Kidney tubule cell (primary cell): Measurements from ENCODE around the gene PCBP3.

Experiments
- DNase-seq: peaks from one replicate; pipeline ENCODE4 v3.0.0-alpha.2; 2018; ENCODE audit warnings: low spot score

Gene PCBP3

GRCh38 chr21:45753445-45753844, 109.9 kb downstream of the PCBP3 start:
- no peak for DNase-seq

DNA sequence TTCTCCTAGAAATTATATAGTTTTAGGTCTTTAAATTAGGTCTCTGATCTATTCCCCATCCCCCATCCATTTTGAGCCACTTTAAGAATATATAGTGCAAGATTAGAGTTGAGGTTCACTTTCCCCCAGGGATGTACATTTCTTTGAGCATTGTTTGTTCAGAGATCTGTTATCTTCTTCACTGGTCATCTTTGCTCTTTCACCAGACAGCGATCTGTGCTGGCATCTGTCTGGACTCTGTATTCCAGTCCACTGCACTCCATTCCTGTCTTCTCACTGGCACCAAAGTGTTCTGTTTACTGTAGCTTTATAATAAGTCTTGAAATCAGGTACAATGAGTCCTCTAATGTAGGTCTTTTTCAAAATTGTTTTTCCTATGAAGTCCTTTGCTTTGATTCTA, 112.5 kb downstream of the PCBP3 start:
- no peak for DNase-seq

DNA sequence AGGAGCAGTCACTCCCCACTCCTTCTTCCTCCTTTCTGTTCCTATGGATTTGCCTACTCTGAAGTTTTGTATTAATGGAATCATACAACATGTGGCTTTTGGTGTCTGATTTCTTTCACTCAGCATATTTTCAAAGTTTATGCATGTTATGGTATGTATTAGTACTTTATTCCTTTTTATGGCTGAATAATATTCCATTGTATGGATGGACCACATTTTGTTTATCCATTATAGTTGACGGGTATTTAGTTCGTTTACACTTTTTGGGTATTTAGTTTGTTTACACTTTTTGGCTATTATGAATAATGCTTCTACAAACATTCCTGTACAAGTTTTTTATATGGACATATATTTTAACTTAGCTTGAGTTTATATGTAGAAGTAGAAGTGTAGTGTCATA, 113.1 kb downstream of the PCBP3 start:
- DNase-seq = no peak

DNA sequence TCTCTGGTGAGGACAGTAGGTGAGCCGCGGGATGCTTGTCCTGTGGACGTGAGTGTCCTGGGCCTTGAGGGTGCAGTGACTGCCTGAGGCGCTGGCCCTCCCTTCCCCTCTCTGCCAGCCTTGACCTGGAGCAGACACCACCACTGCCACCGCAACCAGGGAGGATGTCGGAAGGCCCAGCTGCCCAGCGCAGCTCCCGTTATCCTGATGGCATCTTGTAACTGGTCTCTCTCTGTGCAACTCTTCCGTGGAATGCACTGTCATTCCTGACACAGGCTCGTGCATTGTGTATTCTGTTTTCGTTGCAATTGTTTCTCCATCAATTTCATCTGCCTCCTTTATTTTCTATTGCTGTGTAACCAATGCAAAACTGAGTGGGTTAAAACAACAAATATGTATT, 118.2 kb downstream of the PCBP3 start:
- no peak for DNase-seq

GRCh38 chr21:45763074-45763473, 119.5 kb downstream of the PCBP3 start:
- no peak for DNase-seq

GRCh38 chr21:45763506-45763905, 120.0 kb downstream of the PCBP3 start:
- no peak for DNase-seq

DNA sequence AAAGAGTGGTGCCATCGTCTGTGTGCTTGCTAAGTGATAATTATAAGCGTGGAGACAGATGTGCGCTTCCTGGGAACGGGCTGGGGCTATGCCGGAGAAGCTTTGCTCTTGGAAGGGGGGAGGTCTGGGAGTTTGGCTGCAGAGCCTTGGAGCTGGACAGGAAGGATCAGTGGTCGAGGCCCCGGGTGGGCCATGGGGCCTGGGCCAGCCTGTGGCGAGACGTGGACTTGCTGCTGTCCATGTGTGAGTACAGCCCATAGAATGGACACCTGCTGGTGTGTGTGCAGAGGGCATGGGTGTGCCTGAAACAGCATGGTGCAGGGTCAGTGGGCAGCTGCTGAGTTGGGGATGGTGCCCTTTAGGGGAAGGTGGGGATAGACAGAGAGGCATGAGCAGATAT, 121.3 kb downstream of the PCBP3 start:
- DNase-seq = no peak

- DNase-seq = no peak
Measured at GRCh38 chr21:45765375-45765774, 121.8 kb downstream of the PCBP3 start.

- no peak for DNase-seq
Measured at GRCh38 chr21:45766055-45766454, 122.5 kb downstream of the PCBP3 start.

GRCh38 chr21:45766501-45766900, 123.0 kb downstream of the PCBP3 start:
- no peak for DNase-seq

GRCh38 chr21:45767071-45768006, 123.8 kb downstream of the PCBP3 start:
- DNase-seq = no peak

GRCh38 chr21:45768011-45768739, 124.7 kb downstream of the PCBP3 start:
- DNase-seq = no peak

DNA sequence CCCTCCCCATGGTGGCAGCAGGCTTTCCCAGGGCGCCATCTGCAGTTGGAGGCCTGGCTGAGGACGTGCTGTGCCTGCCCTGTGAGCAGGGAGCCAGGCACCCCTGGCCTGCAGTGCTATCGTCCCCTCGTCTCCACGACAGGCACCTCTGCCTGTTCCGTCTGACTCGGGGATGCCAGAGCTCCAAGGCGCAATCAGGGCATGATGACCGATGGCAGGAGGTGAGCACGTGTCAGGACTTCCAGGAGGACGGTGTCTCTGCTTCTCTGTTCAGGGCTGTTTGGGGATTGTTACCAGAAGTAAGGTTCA, 125.2 kb downstream of the PCBP3 start:
- no peak for DNase-seq

- no peak for DNase-seq
Measured at GRCh38 chr21:45769294-45769693, 125.8 kb downstream of the PCBP3 start.

GRCh38 chr21:45769896-45770295, 126.4 kb downstream of the PCBP3 start:
- no peak for DNase-seq

GRCh38 chr21:45772180-45772579, 128.7 kb downstream of the PCBP3 start:
- DNase-seq = no peak

GRCh38 chr21:45774291-45774690, 130.8 kb downstream of the PCBP3 start:
- no peak for DNase-seq

DNA sequence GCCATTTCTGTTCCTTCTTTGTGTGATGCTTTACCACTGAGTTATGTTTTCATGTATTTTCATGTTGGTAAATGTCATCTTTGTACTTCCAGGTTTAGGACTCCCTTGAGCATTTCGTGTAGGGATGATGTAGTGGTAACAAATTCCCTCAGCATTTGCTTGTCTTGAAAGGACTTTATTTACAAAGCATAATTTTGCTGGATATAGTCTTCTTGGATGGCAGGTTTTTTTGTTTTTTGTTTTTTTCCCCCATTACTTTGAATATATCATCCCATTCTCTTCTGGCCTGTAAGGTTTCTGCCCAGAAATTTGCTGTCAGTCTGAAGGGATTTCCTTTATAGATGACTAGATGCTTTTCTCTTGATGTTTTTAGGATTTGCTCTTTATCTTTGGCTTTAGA, 133.4 kb downstream of the PCBP3 start:
- no peak for DNase-seq

DNA sequence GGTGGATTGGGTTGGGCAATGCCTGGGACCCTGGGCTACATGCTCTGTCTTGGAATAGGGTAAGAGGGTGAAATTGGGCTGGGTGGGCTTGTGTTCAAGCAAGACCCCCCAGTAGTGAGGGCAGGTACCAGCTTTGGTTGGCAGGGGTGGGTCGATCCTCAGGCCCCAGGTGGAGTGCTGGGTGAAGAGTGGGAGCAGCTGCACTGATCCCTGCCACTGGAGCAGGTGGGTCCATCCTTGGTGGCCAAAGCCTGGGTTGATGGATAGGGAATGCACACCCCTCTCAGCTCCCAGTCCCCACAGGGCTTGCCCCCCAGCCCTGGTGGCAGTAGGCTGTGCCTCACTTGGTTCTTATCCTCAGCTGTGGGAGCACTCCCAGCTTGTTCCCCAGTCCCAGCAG, 135.2 kb downstream of the PCBP3 start:
- DNase-seq = no peak

DNA sequence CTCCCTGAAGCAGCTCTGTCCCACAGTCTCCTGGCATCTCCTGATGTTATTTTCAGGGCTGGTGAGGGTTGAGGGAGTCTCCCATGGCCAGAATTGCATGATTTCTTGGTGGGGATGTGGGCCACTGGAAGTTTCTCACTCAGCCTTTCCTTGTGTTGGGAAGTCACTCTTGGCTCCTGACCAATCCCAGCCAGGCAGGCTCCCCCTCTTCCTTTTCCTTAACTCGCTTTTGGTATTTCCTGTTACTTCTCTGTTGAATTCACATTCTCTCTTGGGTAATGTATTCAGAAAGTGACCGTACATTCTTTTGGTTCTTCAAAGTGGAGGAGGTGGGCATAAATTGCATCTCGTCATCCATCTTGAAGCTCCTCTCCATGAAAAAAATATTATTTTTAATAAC, 135.7 kb downstream of the PCBP3 start:
- DNase-seq = no peak

GRCh38 chr21:45780647-45781046, 137.1 kb downstream of the PCBP3 start:
- DNase-seq = no peak

DNA sequence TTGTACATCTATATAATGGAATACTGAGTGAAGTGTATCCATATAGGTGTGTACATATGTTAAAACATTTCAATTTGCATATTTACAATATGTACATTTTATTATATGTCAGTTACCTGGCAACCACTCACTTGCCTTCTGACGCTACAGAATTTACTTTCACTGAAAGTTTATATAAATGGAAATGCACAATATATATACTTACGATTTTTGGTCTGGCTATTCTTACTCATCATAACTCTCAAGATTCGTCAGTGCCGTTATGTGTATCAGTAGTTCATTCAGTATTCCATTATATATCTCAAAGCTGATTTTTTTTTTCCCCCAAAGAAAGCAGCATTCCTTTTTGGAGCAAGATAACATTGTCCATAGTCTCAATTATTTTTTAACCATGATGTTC, 138.2 kb downstream of the PCBP3 start:
- DNase-seq = no peak

- DNase-seq = no peak
Measured at GRCh38 chr21:45786660-45787059, 143.1 kb downstream of the PCBP3 start.

DNA sequence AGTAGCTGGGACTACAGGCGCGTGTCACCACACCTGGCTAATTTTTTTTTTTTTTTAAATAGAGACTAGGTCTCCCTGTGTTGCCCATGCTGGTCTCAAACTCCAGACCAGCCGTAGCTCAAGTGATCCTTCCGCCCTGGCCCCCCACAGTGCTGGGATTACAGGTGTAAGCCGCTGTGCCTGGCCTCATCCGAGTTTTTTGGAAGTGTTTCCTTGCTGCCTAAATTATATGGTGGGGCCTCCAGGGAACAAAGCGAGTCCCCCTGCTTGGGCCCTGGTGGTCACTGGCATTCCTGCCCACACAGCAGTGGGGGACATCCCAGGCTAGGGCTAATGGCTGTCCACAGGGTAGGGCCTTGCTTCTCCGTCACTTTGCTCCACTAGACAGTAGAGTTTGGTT, 143.8 kb downstream of the PCBP3 start:
- DNase-seq = no peak
